Left lung (tissue), 10 donors: Measurements from ENCODE around the gene FGF18. TPM values are rescaled to one million over a fixed set of nuclear protein-coding genes. Genes with fewer than 3 reads are reported as not detected.

Source experiments
- ATAC-seq: fragments of 200-7000 bp; cut with Tn5 transposase; one replicate; pipeline ENCODE4 v1.9.1; 2020; ENCODE audit warnings: moderate library complexity
- DNase-seq, 4 donors: peaks; one replicate each; pipeline ENCODE4 v3.0.0-alpha.2; 2013 to 2020
- H3K27ac ChIP-seq, 2 donors: fragments of 200-600 bp; sonication (generic) in 1 of 2; one replicate each; pipeline versions ENCODE4 v1.5.0 to v1.8.0; 2020 to 2021
- H3K27me3 ChIP-seq, 2 donors: fragments of 200-600 bp; sonication (generic) in 1 of 2; one replicate each; pipeline versions ENCODE4 v1.5.0 to v1.8.0; 2020 to 2021
- H3K36me3 ChIP-seq, 2 donors: fragments of 200-600 bp; sonication (generic) in 1 of 2; one replicate each; pipeline versions ENCODE4 v1.5.0 to v1.8.0; 2020 to 2021
- H3K4me1 ChIP-seq, 2 donors: fragments of 200-600 bp; one replicate each; pipeline ENCODE4 v1.8.0; 2021
- H3K4me3 ChIP-seq, 2 donors: fragments of 200-600 bp; sonication (generic) in 1 of 2; one replicate each; pipeline versions ENCODE4 v1.5.0 to v1.8.0; 2020 to 2021; ENCODE audit warnings: mild to moderate bottlenecking in 1 of 2
- H3K9me3 ChIP-seq, 2 donors: fragments of 200-600 bp; sonication (generic) in 1 of 2; one replicate each; pipeline versions ENCODE4 v1.5.0 to v1.8.0; 2020 to 2021
- intact Hi-C, 2 donors: fragments of 100-400 bp; cut with DNase I; formaldehyde crosslinking; loops; one replicate each; pipeline versions ENCODE4 v1.11.2 to v1.14.2; 2022
- polyA plus RNA-seq, 6 donors: library from polyadenylated mRNA; unstranded; fragments of 120-200 nt; gene quantifications; one replicate each; pipeline ENCODE4 v1.2.1, GENCODE V29; 2013; ENCODE audit not compliant: insufficient read length in 6 of 6
- total RNA-seq, 2 donors: library from RNA; stranded (reverse); fragmentation: NEBNext Ultra II Directional; extraction: Animal tissue kit (Norgen Biotek cat#: 25700); gene quantifications; one replicate each; pipeline ENCODE4 v1.2.1, GENCODE V29; 2021
- TF ChIP-seq, protein P1 (sequence below), 2 donors: fragments of 200-600 bp; sonication (generic) in 1 of 2; IDR thresholded peaks; one replicate each; pipeline versions ENCODE4 v1.5.0 to v1.8.0; 2021; ENCODE audit warnings: antibody characterized with exemption in 2 of 2
- donor health status: DM: no; HTN: yes; CAD: no.
- donor health status: DM: no; HTN: no; CAD: no.

FGF18 gene
- total and polyA plus RNA-seq, 8 donors = 2.3 to 12.2 (median 5.9) TPM

DNA sequence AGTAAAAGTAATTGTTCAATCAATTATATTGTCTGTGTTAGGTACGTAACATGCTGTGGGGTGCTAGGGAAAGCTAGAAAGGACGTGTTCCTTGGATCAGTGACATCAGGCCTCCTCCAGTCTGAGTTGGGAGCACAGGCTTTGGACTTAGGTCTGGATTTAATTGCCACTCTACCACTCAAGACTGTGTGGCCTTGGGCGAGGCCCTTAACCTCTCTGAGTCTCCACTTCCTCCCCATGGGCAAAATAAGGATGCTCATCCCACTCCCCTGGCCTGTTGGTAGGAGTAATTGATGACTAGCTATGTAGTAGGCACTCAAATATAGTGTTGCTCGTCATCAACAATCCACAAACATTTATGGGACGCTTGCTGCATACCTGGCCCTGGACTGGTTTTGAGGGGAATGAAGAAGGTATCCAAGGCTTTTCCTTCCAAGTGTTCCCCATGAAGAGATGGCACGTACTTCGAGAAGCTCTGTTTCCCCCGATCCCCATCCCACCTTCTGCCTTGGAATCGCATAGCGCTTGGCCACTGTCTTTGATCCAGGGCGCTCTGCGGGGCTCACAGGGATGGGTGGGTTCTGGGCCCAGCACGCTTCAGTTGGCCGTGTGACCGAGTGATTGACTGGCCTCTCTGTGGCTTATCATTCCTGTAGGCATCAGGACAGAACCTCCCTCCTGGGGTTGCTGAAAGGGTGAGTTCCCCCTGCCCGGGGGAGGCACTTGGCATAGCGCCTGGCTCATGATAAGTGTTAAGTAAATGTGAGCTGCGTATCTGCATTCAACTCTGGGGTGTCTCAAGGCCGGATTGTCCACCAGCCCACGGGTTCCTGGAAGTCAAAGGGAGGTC is 8.1 kb downstream of the FGF18 start:
- ATAC-seq = no peak
- Histone ChIP-seq H3K4me3 (no peak overlapping the region), H3K36me3 (no peaks in the 10 kb centered on the region), H3K4me1 (no peaks in the 10 kb centered on the region), H3K9me3 (no peaks in the 10 kb centered on the region), H3K27me3 (no peaks in the 10 kb centered on the region), H3K27ac (no peak overlapping the region)
- intact Hi-C loops = no loop called here
- DNase-seq = peak in 1 of 4 donors; percentile 56
- TF ChIP-seq, protein P1, sequence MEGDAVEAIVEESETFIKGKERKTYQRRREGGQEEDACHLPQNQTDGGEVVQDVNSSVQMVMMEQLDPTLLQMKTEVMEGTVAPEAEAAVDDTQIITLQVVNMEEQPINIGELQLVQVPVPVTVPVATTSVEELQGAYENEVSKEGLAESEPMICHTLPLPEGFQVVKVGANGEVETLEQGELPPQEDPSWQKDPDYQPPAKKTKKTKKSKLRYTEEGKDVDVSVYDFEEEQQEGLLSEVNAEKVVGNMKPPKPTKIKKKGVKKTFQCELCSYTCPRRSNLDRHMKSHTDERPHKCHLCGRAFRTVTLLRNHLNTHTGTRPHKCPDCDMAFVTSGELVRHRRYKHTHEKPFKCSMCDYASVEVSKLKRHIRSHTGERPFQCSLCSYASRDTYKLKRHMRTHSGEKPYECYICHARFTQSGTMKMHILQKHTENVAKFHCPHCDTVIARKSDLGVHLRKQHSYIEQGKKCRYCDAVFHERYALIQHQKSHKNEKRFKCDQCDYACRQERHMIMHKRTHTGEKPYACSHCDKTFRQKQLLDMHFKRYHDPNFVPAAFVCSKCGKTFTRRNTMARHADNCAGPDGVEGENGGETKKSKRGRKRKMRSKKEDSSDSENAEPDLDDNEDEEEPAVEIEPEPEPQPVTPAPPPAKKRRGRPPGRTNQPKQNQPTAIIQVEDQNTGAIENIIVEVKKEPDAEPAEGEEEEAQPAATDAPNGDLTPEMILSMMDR (IDR thresholded peaks at IDR 0.05) = no peak

DNA sequence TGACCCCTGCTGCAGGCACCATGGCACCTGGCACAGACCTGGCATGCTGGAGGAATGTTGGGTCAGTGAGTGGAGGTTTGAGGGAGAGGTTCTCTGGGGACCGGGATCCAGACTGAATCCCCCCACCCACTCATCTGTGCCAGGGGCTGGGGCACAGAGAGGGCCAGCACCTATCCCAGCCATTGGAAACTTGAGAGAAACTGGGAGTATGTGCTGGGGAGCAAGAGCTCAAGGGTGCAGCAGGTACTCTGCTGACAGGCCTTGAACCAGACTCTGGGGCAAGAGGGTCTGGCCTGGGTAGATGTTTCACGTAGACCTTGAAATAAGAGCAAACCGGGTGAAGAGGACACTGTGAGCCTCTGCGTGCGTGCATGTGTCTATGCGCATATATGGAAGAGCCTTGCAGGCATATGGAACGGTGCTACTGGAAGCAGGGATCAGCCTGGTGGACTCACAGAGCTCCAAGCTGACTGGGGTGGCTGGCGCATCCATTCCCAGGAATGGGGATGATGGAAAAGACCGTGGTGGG is 8.8 kb downstream of the FGF18 start:
- H3K36me3 ChIP-seq = no peaks in the 10 kb centered on the region
- no peaks in the 10 kb centered on the region for H3K9me3 ChIP-seq
- intact Hi-C loops = no loop called here
- DNase-seq (no peak), ATAC-seq (no peak)
- TF ChIP-seq, protein P1 (IDR thresholded peaks at IDR 0.05) = no peak
- H3K4me3 ChIP-seq = no peak overlapping the region
- H3K4me1 ChIP-seq = no peaks in the 10 kb centered on the region
- no peak overlapping the region for H3K27ac ChIP-seq
- H3K27me3 ChIP-seq = no peaks in the 10 kb centered on the region

DNA sequence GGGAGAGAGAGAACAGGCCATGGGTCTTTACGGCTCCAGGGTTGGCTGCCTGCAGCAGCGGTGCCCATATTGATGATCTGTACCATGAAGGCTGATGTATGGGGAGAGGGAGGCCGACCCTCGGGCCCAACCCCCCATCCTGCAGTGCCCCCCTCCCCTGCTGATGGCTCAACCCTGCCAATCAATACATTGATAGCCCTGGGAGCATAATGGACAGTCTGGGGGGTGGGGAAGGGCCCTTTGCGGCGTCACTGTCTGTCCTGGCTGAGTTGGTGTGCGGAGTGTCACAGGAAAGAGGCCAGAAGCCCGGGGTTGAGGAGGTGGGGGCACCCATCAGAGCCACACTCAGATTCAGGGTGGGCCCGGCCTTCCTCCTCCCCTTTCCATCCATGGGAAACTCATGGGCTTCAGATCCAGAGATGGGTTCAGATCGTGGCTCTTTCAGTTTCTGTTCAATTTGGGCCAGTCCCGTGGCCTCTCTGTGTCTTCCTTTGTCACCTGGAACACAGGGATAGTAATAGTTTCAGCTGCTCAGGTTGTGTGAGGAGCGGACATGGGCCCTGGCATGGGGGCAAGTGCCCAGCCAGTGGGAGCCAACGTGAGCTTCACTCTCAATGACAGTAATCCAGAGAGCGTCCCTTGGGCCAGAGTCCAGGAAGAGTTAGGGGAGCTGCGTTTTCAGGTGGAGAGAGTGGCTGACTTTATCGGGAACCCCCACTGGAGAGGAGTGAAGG is 9.5 kb downstream of the FGF18 start:
- peak in 1 of 4 donors; percentile 12 for DNase-seq
- no peaks in the 10 kb centered on the region for H3K4me1 ChIP-seq
- no peak for ATAC-seq
- no peaks in the 10 kb centered on the region for H3K9me3 ChIP-seq
- H3K36me3 ChIP-seq = no peaks in the 10 kb centered on the region
- intact Hi-C loops = no loop called here
- TF ChIP-seq, protein P1 (IDR thresholded peaks at IDR 0.05) = no peak
- no peaks in the 10 kb centered on the region for H3K27me3 ChIP-seq
- H3K27ac ChIP-seq = no peak overlapping the region
- H3K4me3 ChIP-seq = no peak overlapping the region

DNA sequence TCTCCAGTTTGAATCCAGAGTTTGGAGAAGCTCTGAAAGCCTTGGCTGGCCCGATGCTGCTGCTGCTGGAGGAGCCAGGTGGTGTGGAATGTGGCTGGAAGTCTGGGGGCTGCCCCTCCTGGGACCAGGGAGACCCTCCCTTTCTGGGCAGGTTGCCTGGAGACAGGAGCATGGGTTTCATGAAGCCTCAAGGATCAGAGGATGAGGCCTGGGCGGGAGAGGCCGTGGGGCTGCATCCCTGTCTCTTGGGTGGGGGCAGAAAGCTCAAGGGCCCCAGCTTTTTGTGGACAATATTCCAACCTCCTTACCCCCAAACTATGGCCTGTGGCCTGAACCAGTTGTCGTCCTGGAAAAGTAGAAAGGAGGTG is 10.1 kb downstream of the FGF18 start:
- Histone ChIP-seq H3K36me3 (no peaks in the 10 kb centered on the region), H3K27me3 (no peaks in the 10 kb centered on the region), H3K4me3 (no peak overlapping the region), H3K9me3 (no peaks in the 10 kb centered on the region), H3K4me1 (no peaks in the 10 kb centered on the region), H3K27ac (no peak overlapping the region)
- TF ChIP-seq, protein P1 (IDR thresholded peaks at IDR 0.05) = no peak
- ATAC-seq (no peak), DNase-seq (peak in 1 of 4 donors; percentile 19)
- intact Hi-C loops = no loop called here

DNA sequence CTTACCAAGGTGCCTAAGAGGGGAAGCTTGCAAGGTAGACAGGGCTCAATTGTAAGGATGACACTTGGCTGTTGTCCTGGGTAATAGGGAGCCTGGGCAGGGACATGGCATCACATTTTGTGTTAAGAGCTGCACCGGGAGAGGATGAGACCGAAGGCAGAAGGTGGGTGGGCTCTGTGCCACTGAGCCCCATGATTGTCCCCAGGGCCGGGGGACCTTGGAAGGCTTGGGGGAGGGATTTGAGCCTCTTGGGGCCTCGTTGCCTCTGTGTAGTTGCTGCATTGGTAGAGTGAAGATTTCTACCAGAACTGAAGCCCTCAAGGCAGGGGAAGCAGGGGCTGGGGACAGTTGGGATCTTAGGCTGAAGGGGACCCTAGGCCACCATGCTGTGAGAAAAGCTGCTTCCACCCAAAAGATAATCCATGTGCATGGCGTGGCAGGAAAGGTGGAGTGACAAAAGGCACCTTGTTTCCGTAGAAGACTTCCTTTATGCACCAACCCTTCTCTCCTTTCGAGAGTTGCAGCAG is 11.9 kb downstream of the FGF18 start:
- DNase-seq = no peak
- Histone ChIP-seq H3K27ac (no peak overlapping the region), H3K4me1 (no peaks in the 10 kb centered on the region), H3K4me3 (no peak overlapping the region), H3K27me3 (no peaks in the 10 kb centered on the region), H3K36me3 (no peaks in the 10 kb centered on the region), H3K9me3 (no peaks in the 10 kb centered on the region)
- intact Hi-C loops = no loop called here
- TF ChIP-seq, protein P1 (IDR thresholded peaks at IDR 0.05) = no peak
- ATAC-seq = no peak
